GM12878 (cell line): ENCODE data around the gene SYT14. TPM values are rescaled to one million over a fixed set of nuclear protein-coding genes. Genes with fewer than 3 reads are reported as not detected.

Source experiments
- ATAC-seq: fragments of 200-7000 bp; cut with Tn5 transposase; 3 replicates; pipeline ENCODE4 v1.9.1; 2020; ENCODE audit warnings: mild to moderate bottlenecking, moderate library complexity
- BruUV-seq: library from RNA; stranded (reverse); fragments of 400-500 nt; replicated peaks from 2 replicates; lab custom pipeline; 2021; lab: Mats Ljungman, UMichigan
- CTCF ChIA-PET: fragments of 300-600 bp; sonication (Branson Sonifier 250); formaldehyde crosslinking; extraction: SDS; loops from one replicate; lab custom pipeline; 2021; ENCODE audit warnings: inconsistent platforms; lab: Yijun Ruan, JAX
- POLR2A ChIA-PET: fragments of 350-600 bp; formaldehyde crosslinking; extraction: SDS; loops from one replicate; lab custom pipeline; 2021; ENCODE audit warnings: inconsistent platforms; lab: Charles Lee
- RAD21 ChIA-PET: fragments of 300-600 bp; sonication (Branson Sonifier 250); formaldehyde crosslinking; loops from one replicate; lab custom pipeline; 2023; ENCODE audit warnings: antibody characterized with exemption; ENCODE audit not compliant: unreplicated experiment; lab: Charles Lee
- SMC1A ChIA-PET: fragments of 300-600 bp; sonication (Branson Sonifier 250); formaldehyde crosslinking; loops from one replicate; lab custom pipeline; 2023; ENCODE audit not compliant: unreplicated experiment, uncharacterized antibody; lab: Charles Lee
- DNase-seq: peaks from one replicate; pipeline ENCODE4 v3.0.0-alpha.2; 2011; ENCODE audit warnings: low read depth, low spot score
- FAIRE-seq: peaks from 3 replicates; lab custom pipeline; 2011; peaks lifted over from hg19 to GRCh38; lab: Jason Lieb, UNC
- H2AFZ ChIP-seq: 2 replicates; pipeline ENCODE4 v1.6.0; 2011; ENCODE audit warnings: low read depth, low read length, control low read depth; ENCODE audit not compliant: control insufficient read depth
- H3K27ac ChIP-seq: 2 replicates; pipeline ENCODE4 v1.5.1; 2011; ENCODE audit warnings: control low read depth; ENCODE audit not compliant: control insufficient read depth, insufficient read depth
- H3K27me3 ChIP-seq, 2 experiments: replicated peaks in 1 of 2; 2 replicates each; pipeline versions ENCODE4 v1.6.0 to v1.6.1; 2011; ENCODE audit warnings: low read length in 1 of 2; ENCODE audit not compliant: control insufficient read depth in 2 of 2, insufficient read depth in 2 of 2
- H3K36me3 ChIP-seq, 2 experiments: 2 replicates each; pipeline ENCODE4 v1.5.1; 2011; ENCODE audit warnings: low read length in 1 of 2; ENCODE audit not compliant: control insufficient read depth in 2 of 2, insufficient read depth in 2 of 2
- H3K4me1 ChIP-seq: 2 replicates; pipeline ENCODE4 v1.6.1; 2011; ENCODE audit warnings: mild to moderate bottlenecking, low read length, moderate library complexity, mixed read lengths; ENCODE audit not compliant: control insufficient read depth, insufficient read depth
- H3K4me2 ChIP-seq: 2 replicates; pipeline ENCODE4 v1.6.0; 2011; ENCODE audit warnings: control low read depth; ENCODE audit not compliant: control insufficient read depth, insufficient read depth
- H3K4me3 ChIP-seq: fragments of 200-600 bp; sonication (generic); 2 replicates; pipeline ENCODE4 v1.5.1; 2016
- H3K79me2 ChIP-seq: 2 replicates; pipeline ENCODE4 v1.6.0; 2011; ENCODE audit warnings: low read length; ENCODE audit not compliant: control insufficient read depth, insufficient read depth
- H3K9ac ChIP-seq: 2 replicates; pipeline ENCODE4 v1.8.0; 2011; ENCODE audit warnings: low read length, control low read depth, mixed read lengths; ENCODE audit not compliant: control insufficient read depth, insufficient read depth
- H3K9me3 ChIP-seq: replicated peaks from 3 replicates; pipeline ENCODE4 v1.5.1; 2011; ENCODE audit warnings: mild to moderate bottlenecking, low read length; ENCODE audit not compliant: control insufficient read depth, insufficient read depth
- H4K20me1 ChIP-seq: 2 replicates; pipeline ENCODE4 v1.6.0; 2011; ENCODE audit not compliant: control insufficient read depth, insufficient read depth
- BACH1 ChIP-seq: fragments of 450-650 bp; IDR thresholded peaks from 2 replicates; pipeline ENCODE4 v1.6.1; 2017; ENCODE audit warnings: mild to moderate bottlenecking, borderline replicate concordance
- E4F1 ChIP-seq: fragments of 450-650 bp; IDR thresholded peaks from 2 replicates; pipeline ENCODE4 v1.6.1; 2018; ENCODE audit warnings: borderline replicate concordance, mild to moderate bottlenecking; ENCODE audit not compliant: partially characterized antibody
- NFYB ChIP-seq: IDR thresholded peaks from 2 replicates; pipeline ENCODE4 v1.6.1; 2011; ENCODE audit warnings: low read depth, mild to moderate bottlenecking, low read length, improper control_type of control experiment, moderate library complexity; ENCODE audit not compliant: insufficient read depth
- NRF1 ChIP-seq: conservative IDR thresholded peaks from 2 replicates; pipeline ENCODE4 v1.6.1; 2011; ENCODE audit warnings: mild to moderate bottlenecking, low read depth, low read length, improper control_type of control experiment
- PRDM15 ChIP-seq: fragments of 450-650 bp; formaldehyde crosslinking; IDR thresholded peaks from 2 replicates; pipeline ENCODE4 v1.4.0; 2020; ENCODE audit warnings: mild to moderate bottlenecking, moderate library complexity
- SMARCA5 ChIP-seq: fragments of 450-650 bp; IDR thresholded peaks from 2 replicates; pipeline ENCODE4 v1.6.1; 2017; ENCODE audit warnings: mild to moderate bottlenecking
- USF1 ChIP-seq: IDR thresholded peaks from 2 replicates; pipeline ENCODE4 v1.6.1; 2011; ENCODE audit warnings: borderline replicate concordance, low read depth, mild to moderate bottlenecking, moderate library complexity, mixed read lengths, low read length; ENCODE audit not compliant: insufficient read depth; ENCODE audit errors: extremely low read length
- YBX1 ChIP-seq: fragments of 450-650 bp; IDR thresholded peaks from 2 replicates; pipeline ENCODE4 v1.6.1; 2016; ENCODE audit warnings: antibody characterized with exemption
- ZBED1 ChIP-seq: IDR thresholded peaks from 2 replicates; pipeline ENCODE4 v1.6.1; 2016; ENCODE audit warnings: borderline replicate concordance
- ZNF592 ChIP-seq: fragments of 450-650 bp; IDR thresholded peaks from 2 replicates; pipeline ENCODE4 v1.6.1; 2017; ENCODE audit warnings: mild to moderate bottlenecking, moderate library complexity
- ZSCAN29 ChIP-seq: fragments of 450-650 bp; IDR thresholded peaks from 2 replicates; pipeline ENCODE4 v1.6.1; 2017; ENCODE audit warnings: mild to moderate bottlenecking, moderate library complexity
- WGBS: methylation state at CpG from one replicate; pipeline ENCODE4 v1.1.6; 2016; ENCODE audit warnings: low lambda C conversion rate; ENCODE audit not compliant: insufficient replicate concordance, insufficient coverage; ENCODE audit errors: missing lambda C conversion rate; 5-methylcytosine and 5-hydroxymethylcytosine counted together
- in situ Hi-C: fragments of 300-500 bp; cut with MboI; formaldehyde crosslinking; loops from 9 replicates; pipeline ENCODE4 v1.14.3; 2018; ENCODE audit warnings: mixed read lengths
- intact Hi-C: fragments of 100-400 bp; cut with micrococcal nuclease; formaldehyde crosslinking; loops from one replicate; pipeline ENCODE4 v1.14.2; 2022; ENCODE audit not compliant: unreplicated experiment
- polyA plus RNA-seq, 11 experiments: library from polyadenylated mRNA; depleted of rRNA in 4 of 11; unstranded in 6 of 11; stranded (reverse) in 5 of 11; fragments of >200 nt; fragmentation: Nextera tagmentation in 4 of 11; fragmentation: Illumina TruSeq in 1 of 11; extraction: Ambion mirVana in 4 of 11; extraction: Trizol in 1 of 11; gene quantifications; 1 replicate in 1 of 11; 2 replicates in 10 of 11; pipeline versions ENCODE4 v1.2.1 to v1.2.3, GENCODE V29; 2011 to 2016; ENCODE audit warnings: inconsistent platforms in 2 of 11, missing spikeins in 2 of 11, low read depth in 1 of 11
- total RNA-seq, 4 experiments: library from RNA; depleted of rRNA in 3 of 4; stranded (reverse); fragments of >200 nt in 3 of 4; fragmentation: Illumina TruSeq in 1 of 4; extraction: Trizol in 1 of 4; gene quantifications; 2 replicates each; pipeline versions ENCODE4 v1.2.1 to v1.2.3, GENCODE V29; 2013 to 2021

SYT14 gene
- total and polyA plus RNA-seq, 10 of the 15 experiments (the other 5 are each of a cell fraction or from before 2014, with no cell fraction given) = under 0.01 TPM; not detected in 9

GRCh38 chr1:210217482-210217881, 279.5 kb downstream of the SYT14 start (continued):
- no peak for TF ChIP-seq PRDM15 (CRISPR knock-in tag)
- TF ChIP-seq ZNF592 = no peak
- TF ChIP-seq SMARCA5 = no peak
- TF ChIP-seq ZSCAN29 = no peak

GRCh38 chr1:210218047-210218446, 280.0 kb downstream of the SYT14 start:
- intact Hi-C loops (no loop called here), in situ Hi-C loops (no loop called here)
- Histone ChIP-seq H4K20me1 (no peaks in the 10 kb centered on the region), H3K4me3 (no peak overlapping the region), H3K27me3 (no peaks in the 10 kb centered on the region), H3K4me1 (no peaks in the 10 kb centered on the region), H3K9ac (no peak overlapping the region), H3K27ac (no peak overlapping the region), H3K4me2 (no peak overlapping the region), H3K9me3 (no peaks in the 10 kb centered on the region), H3K79me2 (no peaks in the 10 kb centered on the region), H3K36me3 (no peaks in the 10 kb centered on the region), H2AFZ (no peak overlapping the region)
- ChIA-PET SMC1A (no interaction called here), CTCF (no interaction called here), RAD21 (no interaction called here), POLR2A (no interaction called here)
- ATAC-seq = no peak
- no peak for DNase-seq
- BruUV-seq = no TSS peak
- 4% methylated on average over 4 of the region's 4 CpGs for WGBS
- no peak for FAIRE-seq
- TF ChIP-seq USF1 (no peak), E4F1 (no peak), ZBED1 (no peak), BACH1 (no peak), NFYB (no peak), NRF1 (no peak), YBX1 (no peak)
